Stomach smooth muscle (tissue), 2 donors: ENCODE results near the gene OPALIN.
A peak's percentile ranks its signal among the peaks of the same experiment; 100 is the strongest.

Experiments used
- H3K27ac ChIP-seq: one replicate; pipeline ENCODE4 v1.7.0; 2013; ENCODE audit warnings: mild to moderate bottlenecking, low read length, inconsistent platforms
- H3K27me3 ChIP-seq, 2 donors: one replicate each; pipeline ENCODE4 v1.7.0; 2013; ENCODE audit warnings: low read length in 2 of 2; ENCODE audit not compliant: insufficient read depth in 2 of 2, control insufficient read depth in 1 of 2
- H3K36me3 ChIP-seq, 2 donors: one replicate each; pipeline ENCODE4 v1.7.0; 2013; ENCODE audit warnings: low read length in 2 of 2; ENCODE audit not compliant: control insufficient read depth in 2 of 2, insufficient read depth in 2 of 2
- H3K4me1 ChIP-seq: one replicate; pipeline ENCODE4 v1.7.0; 2013; ENCODE audit warnings: low read length; ENCODE audit not compliant: control insufficient read depth, insufficient read depth
- H3K4me3 ChIP-seq, 2 donors: one replicate each; pipeline ENCODE4 v1.7.0; 2013; ENCODE audit warnings: low read length in 2 of 2
- H3K9ac ChIP-seq, 2 donors: one replicate each; pipeline ENCODE4 v1.7.0; 2013; ENCODE audit warnings: low read length in 2 of 2, mild to moderate bottlenecking in 1 of 2
- H3K9me3 ChIP-seq, 2 donors: one replicate each; pipeline ENCODE4 v1.7.0; 2013; ENCODE audit warnings: low read length in 2 of 2; ENCODE audit not compliant: control insufficient read depth in 2 of 2
- donor health status: healthy.
- donor health status: Pancreatic carcinoma.

OPALIN gene

GRCh38 chr10:96299383-96299782, 59.4 kb downstream of the OPALIN start:
- H3K9me3 ChIP-seq = no peaks in the 10 kb centered on the region
- peaks cover 0 to 4% of the 10 kb centered on the region in 2 donors for H3K27me3 ChIP-seq
- no peaks in the 10 kb centered on the region for H3K4me1 ChIP-seq
- H3K27ac ChIP-seq = no peak overlapping the region
- H3K9ac ChIP-seq = no peak overlapping the region
- no peaks in the 10 kb centered on the region for H3K36me3 ChIP-seq
- peak overlapping the region in 1 of 2 donors; percentile 10 for H3K4me3 ChIP-seq

- no peak overlapping the region for H3K4me3 ChIP-seq
- H3K27me3 ChIP-seq = peaks cover 0 to 4% of the 10 kb centered on the region in 2 donors
- no peaks in the 10 kb centered on the region for H3K9me3 ChIP-seq
- H3K36me3 ChIP-seq = no peaks in the 10 kb centered on the region
- no peaks in the 10 kb centered on the region for H3K4me1 ChIP-seq
- no peak overlapping the region for H3K27ac ChIP-seq
- H3K9ac ChIP-seq = no peak overlapping the region
Measured at GRCh38 chr10:96298362-96298761, 60.4 kb downstream of the OPALIN start.

- Histone ChIP-seq H3K9ac (no peak overlapping the region), H3K36me3 (no peaks in the 10 kb centered on the region), H3K9me3 (no peaks in the 10 kb centered on the region), H3K27me3 (peaks cover 0 to 4% of the 10 kb centered on the region in 2 donors), H3K4me1 (no peaks in the 10 kb centered on the region), H3K4me3 (no peak overlapping the region), H3K27ac (no peak overlapping the region)
Measured at GRCh38 chr10:96297486-96297885, 61.3 kb downstream of the OPALIN start.

GRCh38 chr10:96295475-96295874, 63.3 kb downstream of the OPALIN start:
- Histone ChIP-seq H3K27ac (no peak overlapping the region), H3K9ac (no peak overlapping the region), H3K4me1 (no peaks in the 10 kb centered on the region), H3K9me3 (no peaks in the 10 kb centered on the region), H3K36me3 (no peaks in the 10 kb centered on the region), H3K4me3 (no peak overlapping the region), H3K27me3 (peaks cover 0 to 2% of the 10 kb centered on the region in 2 donors)
